GM03348 (cell line): ENCODE data around the gene HMGCS1.
"Not testable (repeated sequence)": the region's sequence is repeated elsewhere in the genome, so short reads cannot be mapped to it uniquely, and the experiment has no call there.

Source experiments
- DNase-seq: peaks from one replicate; pipeline ENCODE4 v3.0.0; 2012; ENCODE audit warnings: low spot score

Gene HMGCS1

GRCh38 chr5:43312076-43312661, 1.0 kb downstream of the HMGCS1 start:
- DNase-seq = no peak

DNA sequence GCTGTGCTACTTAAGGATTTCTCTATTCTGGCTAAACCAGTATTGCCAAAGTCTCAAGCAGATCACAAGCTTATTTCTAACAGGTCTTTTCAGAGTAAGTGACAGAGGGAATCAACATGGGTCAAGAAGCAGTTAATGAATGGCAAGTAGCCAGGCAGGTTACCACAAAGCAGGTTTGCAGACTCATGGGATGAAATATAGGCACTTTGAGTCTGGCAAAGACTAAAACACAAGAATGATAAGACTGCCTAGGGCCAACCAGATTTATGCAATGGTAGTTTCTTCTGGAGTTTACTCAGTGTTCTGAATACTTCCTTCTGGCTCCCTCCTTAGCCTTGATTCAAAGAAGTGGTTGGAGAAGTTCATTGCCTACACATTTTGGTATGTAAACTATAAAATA, 3.6 kb downstream of the HMGCS1 start:
- no peak for DNase-seq

- DNase-seq = no peak
These were observed 4.1 kb downstream of the HMGCS1 start for GRCh38 chr5:43309122-43309521.

DNA sequence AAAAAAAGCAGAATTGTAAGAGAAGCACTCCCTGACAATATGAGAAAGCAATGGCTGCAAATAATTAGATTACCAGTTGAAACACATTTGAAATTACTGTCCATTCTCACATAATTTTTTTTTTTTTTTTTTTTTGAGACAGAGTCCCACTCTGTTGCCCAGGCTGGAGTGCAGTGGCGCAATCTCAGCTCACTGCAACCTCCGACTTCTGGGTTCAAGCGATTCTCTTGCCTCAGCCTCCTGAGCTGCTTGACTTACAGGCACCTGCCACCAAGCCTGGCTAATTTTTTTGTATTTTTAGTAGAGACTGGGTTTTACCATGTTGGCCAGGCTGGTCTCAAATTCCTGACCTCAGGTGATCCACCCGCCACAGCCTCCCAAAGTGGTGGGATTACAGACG, 6.3 kb downstream of the HMGCS1 start:
- DNase-seq = not testable (repeated sequence)

- peak; percentile 49 for DNase-seq
These were observed 7.2 kb downstream of the HMGCS1 start for GRCh38 chr5:43305948-43306565.

- peak; percentile 28 for DNase-seq
These were observed 8.7 kb downstream of the HMGCS1 start for GRCh38 chr5:43304525-43304924.

DNA sequence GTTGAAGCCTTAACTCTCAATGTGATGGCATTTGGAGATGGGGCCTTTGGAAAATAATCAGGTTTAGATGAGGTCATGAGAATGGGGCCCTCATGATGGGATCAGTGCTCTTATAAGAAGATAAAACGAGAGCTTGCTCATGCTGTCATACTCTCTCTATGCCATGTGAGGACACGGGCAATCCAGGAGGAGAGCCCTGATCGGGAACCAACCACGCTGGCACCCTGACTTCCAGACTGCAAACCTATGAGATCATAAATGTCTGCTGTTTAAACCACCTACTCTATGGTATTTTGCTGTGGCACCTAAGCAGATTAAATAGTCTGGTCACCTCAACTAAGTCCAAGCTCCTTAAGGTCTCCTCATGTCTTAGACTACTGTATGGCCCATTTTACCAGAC, 10.0 kb downstream of the HMGCS1 start:
- DNase-seq = no peak

DNA sequence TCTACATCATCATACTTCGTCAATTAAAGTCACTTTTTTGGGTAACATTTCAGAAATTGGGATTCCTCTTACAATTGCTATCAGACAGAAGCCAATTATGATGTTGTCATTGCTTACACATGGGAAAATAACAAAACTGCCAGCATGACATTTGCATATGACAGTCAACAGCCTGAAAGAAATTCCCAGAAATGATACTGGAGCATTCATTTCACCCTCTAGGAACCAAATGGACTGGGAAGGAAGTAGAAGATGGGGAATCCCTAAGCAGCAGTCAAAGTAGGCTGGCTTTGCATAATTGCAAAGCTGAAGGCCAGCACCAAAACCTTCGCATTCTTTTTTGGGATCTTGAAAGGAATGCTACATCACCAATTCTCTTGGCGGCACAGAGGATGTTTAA, 10.7 kb downstream of the HMGCS1 start:
- DNase-seq = no peak

DNA sequence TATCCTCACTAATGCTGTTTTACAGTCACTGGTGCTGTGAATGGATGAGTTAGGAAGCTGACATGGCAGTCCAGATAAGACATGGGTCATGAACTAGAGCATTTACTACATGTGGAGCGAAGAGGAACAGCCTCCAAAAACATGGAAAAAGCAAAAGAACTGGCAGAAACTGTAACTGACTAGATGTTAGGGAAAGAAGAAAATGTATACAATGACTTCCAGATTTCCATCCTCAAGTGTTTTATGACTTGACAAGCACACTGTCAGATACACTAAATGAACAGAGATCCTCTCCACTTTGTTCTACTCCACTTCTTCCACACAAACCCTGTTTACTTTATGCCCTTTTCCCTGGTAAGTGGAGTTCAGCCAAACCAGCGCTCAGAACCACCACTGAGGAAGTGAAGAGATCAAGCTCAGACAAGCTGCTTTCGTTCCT, 11.5 kb downstream of the HMGCS1 start:
- DNase-seq = no peak

- no peak for DNase-seq
These were observed 13.1 kb downstream of the HMGCS1 start for GRCh38 chr5:43300112-43300511.

- DNase-seq = no peak
These were observed 14.8 kb downstream of the HMGCS1 start for GRCh38 chr5:43298443-43298842.

DNA sequence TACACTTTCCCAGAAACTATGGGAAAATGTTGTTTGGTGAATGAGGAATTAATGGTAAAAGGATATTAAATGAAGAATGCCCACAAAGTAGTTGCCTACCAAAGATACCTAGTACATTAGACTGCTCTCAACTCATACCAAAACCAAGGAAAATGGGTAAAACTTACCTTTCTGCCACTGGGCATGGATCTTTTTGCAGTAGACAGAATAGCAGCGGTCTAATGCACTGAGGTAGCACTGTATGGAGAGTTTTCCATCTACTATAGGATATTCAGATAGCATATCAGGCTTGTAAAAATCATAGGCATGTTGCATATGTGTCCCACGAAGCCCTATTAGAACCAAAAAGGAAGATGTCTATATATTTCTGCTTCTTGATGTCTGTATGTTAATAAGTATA, 16.4 kb downstream of the HMGCS1 start:
- no peak for DNase-seq

DNA sequence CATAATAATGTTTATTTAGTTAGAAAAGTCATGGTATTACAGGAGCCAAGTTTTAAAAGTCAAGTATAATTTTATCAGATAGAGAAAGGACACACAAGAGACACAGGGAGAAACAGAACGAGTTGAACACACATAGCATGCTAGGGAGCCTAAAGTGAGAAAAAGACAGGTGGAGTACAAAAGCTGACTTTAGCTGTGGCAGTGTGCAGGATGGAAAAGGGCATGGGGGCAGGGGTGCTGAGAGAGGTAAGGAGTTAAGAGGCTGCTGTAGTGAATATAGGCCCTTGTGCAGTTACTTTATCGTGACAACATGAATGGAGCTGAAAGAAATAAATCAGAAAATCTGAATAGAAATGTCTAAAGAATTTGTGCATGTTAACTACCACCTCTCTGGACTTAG, 18.0 kb downstream of the HMGCS1 start:
- DNase-seq = no peak

- peak; percentile 51 for DNase-seq
These were observed 19.0 kb downstream of the HMGCS1 start for GRCh38 chr5:43294226-43294625.

GRCh38 chr5:43290726-43291125, 22.5 kb downstream of the HMGCS1 start:
- DNase-seq = no peak

DNA sequence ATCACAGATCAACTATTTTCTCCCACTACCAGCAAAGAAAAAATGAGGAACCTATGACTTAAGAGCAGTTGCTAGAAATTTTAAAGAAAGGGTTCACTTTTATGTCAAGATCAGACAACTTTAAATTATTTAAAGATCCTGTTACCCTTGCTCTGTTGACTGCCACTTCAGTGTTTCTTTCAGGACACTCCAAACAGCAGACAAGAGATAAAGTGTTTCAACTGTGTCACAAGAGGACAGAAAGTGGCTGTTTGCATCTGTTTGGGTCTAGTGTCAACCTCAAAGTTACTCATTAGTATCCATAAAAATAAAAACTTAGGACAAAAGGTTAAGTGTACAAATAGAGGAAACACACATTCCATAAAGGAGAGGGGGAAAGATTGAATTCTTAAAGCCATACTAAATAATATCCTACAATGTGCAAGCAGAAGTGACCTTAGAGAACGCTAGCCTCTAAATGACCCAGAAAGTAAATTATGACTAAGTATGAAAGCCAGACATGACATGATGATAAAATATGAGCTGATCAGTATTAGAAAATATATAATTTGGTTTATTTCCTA, 24.9 kb downstream of the HMGCS1 start:
- no peak for DNase-seq

DNA sequence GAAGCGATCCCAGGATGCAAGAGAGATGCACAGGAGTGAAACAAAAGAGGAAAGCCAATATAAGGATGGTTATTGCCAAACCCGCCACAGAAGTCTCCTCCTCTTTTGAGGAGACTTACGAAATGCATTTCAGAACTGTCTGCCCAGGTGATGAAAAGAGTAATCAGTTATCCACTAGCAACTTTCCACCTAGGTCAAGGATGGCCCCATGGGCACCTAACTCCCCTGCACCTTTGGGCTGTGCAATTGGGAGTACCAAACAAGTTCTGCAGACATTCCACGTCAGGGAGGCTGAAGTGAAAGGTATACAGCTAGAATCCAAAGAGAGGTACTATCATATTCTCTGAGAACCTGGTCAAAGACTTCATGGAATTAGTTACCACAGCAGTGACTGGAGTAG, 25.7 kb downstream of the HMGCS1 start:
- no peak for DNase-seq

- no peak for DNase-seq
These were observed 26.6 kb downstream of the HMGCS1 start for GRCh38 chr5:43286623-43287022.

DNA sequence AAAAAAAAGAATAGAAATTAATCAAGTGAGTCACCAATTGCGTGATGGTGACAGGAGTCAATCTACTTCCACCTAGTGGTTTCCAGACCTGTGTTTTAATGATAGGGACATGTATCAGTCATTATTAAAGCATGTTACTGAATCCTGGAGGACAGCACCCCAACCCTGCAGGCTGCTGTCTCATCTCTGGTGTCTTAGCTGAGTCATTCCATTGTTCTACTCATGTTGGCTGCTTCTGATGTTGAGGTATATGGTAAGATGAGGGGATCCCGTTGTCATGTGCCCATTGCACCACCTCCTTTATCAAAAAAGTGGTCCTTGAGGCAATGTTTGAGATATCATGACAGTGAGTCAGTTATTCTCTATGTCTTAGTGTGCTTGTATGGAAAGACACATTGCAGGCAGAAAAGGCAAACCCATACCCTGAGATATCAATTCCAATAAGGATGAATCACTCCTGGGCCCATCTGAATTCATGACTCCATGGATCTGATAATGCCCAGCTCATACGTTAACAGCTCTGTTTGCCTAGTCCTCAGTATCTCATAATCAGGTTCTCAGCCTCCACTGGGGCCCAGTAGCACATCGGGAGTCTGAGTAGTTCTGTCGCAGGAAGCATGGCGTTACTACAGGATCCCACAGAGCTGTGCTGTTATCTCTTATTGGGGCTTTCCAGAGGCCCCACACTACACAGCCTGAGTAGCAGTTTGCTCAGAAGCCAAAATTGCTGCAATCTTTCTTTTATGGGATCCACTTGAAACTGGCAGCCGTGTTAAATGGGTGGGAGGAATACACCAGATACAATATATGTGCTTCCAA, 31.2 kb downstream of the HMGCS1 start:
- no peak for DNase-seq

- no peak for DNase-seq
These were observed 33.5 kb downstream of the HMGCS1 start for GRCh38 chr5:43279548-43280274.

- no peak for DNase-seq
These were observed 37.8 kb downstream of the HMGCS1 start for GRCh38 chr5:43275391-43275790.

- no peak for DNase-seq
These were observed 38.6 kb downstream of the HMGCS1 start for GRCh38 chr5:43274435-43275114.
